ENCODE results near the gene RIMS1. TPM values are rescaled to one million over a fixed set of nuclear protein-coding genes. Genes with fewer than 3 reads are reported as not detected.
"Not testable (repeated sequence)": the region's sequence is repeated elsewhere in the genome, so short reads cannot be mapped to it uniquely, and the experiment has no call there.

RIMS1 gene
- polyA plus RNA-seq, 4 donors, result 1.3 to 2.9 (median 2.4) TPM

- DNase-seq (ENCODE audit: low read depth in 4 of 4, low spot score in 2 of 4), result no peak
Measured at GRCh38 chr6:72296375-72296774, 410.0 kb downstream of the RIMS1 start.

- DNase-seq (ENCODE audit: low read depth in 4 of 4, low spot score in 2 of 4), result no peak
Measured at GRCh38 chr6:72305971-72306370, 419.6 kb downstream of the RIMS1 start.

GRCh38 chr6:72316675-72317380 lies 430.5 kb downstream of the RIMS1 start:
- DNase-seq (ENCODE audit: low read depth in 4 of 4, low spot score in 2 of 4), result no peak

GRCh38 chr6:72321788-72322187 lies 435.4 kb downstream of the RIMS1 start:
- DNase-seq (ENCODE audit: low read depth in 4 of 4, low spot score in 2 of 4), result no peak

GRCh38 chr6:72322771-72323170 lies 436.4 kb downstream of the RIMS1 start:
- DNase-seq (ENCODE audit: low read depth in 4 of 4, low spot score in 2 of 4), result no peak

- no peak for DNase-seq (ENCODE audit: low read depth in 4 of 4, low spot score in 2 of 4)
Measured at GRCh38 chr6:72324591-72324990, 438.2 kb downstream of the RIMS1 start.

- DNase-seq (ENCODE audit: low read depth in 4 of 4, low spot score in 2 of 4), result no peak
Measured at GRCh38 chr6:72328775-72329174, 442.4 kb downstream of the RIMS1 start.

GRCh38 chr6:72335203-72335602 lies 448.9 kb downstream of the RIMS1 start:
- not testable (repeated sequence) for DNase-seq (ENCODE audit: low read depth in 4 of 4, low spot score in 2 of 4)

GRCh38 chr6:72348926-72349325 lies 462.6 kb downstream of the RIMS1 start:
- no peak for DNase-seq (ENCODE audit: low read depth in 4 of 4, low spot score in 2 of 4)

- DNase-seq (ENCODE audit: low read depth in 4 of 4, low spot score in 2 of 4), result no peak
Measured at GRCh38 chr6:72350296-72350881, 464.0 kb downstream of the RIMS1 start.

- DNase-seq (ENCODE audit: low read depth in 4 of 4, low spot score in 2 of 4), result no peak
Measured at GRCh38 chr6:72363844-72364740, 477.7 kb downstream of the RIMS1 start.

GRCh38 chr6:72365773-72366172 lies 479.4 kb downstream of the RIMS1 start:
- DNase-seq (ENCODE audit: low read depth in 4 of 4, low spot score in 2 of 4), result no peak

- no peak for DNase-seq (ENCODE audit: low read depth in 4 of 4, low spot score in 2 of 4)
Measured at GRCh38 chr6:72367439-72367838, 481.1 kb downstream of the RIMS1 start.

GRCh38 chr6:72371473-72371872 lies 485.1 kb downstream of the RIMS1 start:
- no peak for DNase-seq (ENCODE audit: low read depth in 4 of 4, low spot score in 2 of 4)

GRCh38 chr6:72374172-72374571 lies 487.8 kb downstream of the RIMS1 start:
- no peak for DNase-seq (ENCODE audit: low read depth in 4 of 4, low spot score in 2 of 4)

- DNase-seq (ENCODE audit: low read depth in 4 of 4, low spot score in 2 of 4), result no peak
Measured at GRCh38 chr6:72374857-72375256, 488.5 kb downstream of the RIMS1 start.

GRCh38 chr6:72376736-72377135 lies 490.4 kb downstream of the RIMS1 start:
- no peak for DNase-seq (ENCODE audit: low read depth in 4 of 4, low spot score in 2 of 4)

- no peak for DNase-seq (ENCODE audit: low read depth in 4 of 4, low spot score in 2 of 4)
Measured at GRCh38 chr6:72381076-72381475, 494.7 kb downstream of the RIMS1 start.

GRCh38 chr6:72382602-72383529 lies 496.5 kb downstream of the RIMS1 start:
- no peak for DNase-seq (ENCODE audit: low read depth in 4 of 4, low spot score in 2 of 4)

- DNase-seq (ENCODE audit: low read depth in 4 of 4, low spot score in 2 of 4), result no peak
Measured at GRCh38 chr6:72386324-72386723, 500.0 kb downstream of the RIMS1 start.
